ENCODE measurements around the gene SEPTIN10.

DNA sequence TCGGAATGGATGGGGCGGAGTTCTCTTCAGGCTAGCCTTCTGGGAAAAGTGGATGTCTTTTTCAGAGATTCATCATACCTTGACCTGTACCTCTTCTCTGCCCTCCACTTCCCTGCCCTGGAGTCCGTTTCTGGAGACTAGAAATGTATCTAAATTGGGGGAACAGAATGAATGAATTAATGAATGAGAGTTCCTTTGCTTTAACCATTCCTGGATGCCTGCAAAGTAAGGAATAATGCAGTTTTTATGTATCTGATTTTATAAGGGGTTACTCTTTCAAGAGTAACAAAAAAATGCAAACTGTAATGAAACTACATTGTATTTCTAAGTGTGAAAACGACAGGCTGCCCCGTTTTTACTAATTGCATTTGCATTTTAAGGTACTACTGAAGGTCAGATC lies 2.4 kb upstream of the SEPTIN10 start:
- TF ChIP-seq, protein P1, sequence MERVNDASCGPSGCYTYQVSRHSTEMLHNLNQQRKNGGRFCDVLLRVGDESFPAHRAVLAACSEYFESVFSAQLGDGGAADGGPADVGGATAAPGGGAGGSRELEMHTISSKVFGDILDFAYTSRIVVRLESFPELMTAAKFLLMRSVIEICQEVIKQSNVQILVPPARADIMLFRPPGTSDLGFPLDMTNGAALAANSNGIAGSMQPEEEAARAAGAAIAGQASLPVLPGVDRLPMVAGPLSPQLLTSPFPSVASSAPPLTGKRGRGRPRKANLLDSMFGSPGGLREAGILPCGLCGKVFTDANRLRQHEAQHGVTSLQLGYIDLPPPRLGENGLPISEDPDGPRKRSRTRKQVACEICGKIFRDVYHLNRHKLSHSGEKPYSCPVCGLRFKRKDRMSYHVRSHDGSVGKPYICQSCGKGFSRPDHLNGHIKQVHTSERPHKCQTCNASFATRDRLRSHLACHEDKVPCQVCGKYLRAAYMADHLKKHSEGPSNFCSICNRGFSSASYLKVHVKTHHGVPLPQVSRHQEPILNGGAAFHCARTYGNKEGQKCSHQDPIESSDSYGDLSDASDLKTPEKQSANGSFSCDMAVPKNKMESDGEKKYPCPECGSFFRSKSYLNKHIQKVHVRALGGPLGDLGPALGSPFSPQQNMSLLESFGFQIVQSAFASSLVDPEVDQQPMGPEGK (tag by site-specific recombination; IDR thresholded peaks at IDR 0.05) = no peak
- TF ChIP-seq ZNF248 (tag by site-specific recombination; IDR thresholded peaks at IDR 0.05) (no peak), ZIC2 (tag by site-specific recombination; IDR thresholded peaks at IDR 0.05) (no peak), ZNF626 (tag by site-specific recombination; IDR thresholded peaks at IDR 0.05) (no peak), ZNF549 (tag by site-specific recombination; IDR thresholded peaks at IDR 0.05) (no peak), ZNF140 (tag by site-specific recombination; IDR thresholded peaks at IDR 0.05) (no peak), ZNF707 (tag by site-specific recombination; IDR thresholded peaks at IDR 0.05) (no peak), ZNF768 (tag by site-specific recombination; IDR thresholded peaks at IDR 0.05) (no peak), ZNF558 (tag by site-specific recombination; IDR thresholded peaks at IDR 0.05) (no peak)
- TF ChIP-seq, protein P2, sequence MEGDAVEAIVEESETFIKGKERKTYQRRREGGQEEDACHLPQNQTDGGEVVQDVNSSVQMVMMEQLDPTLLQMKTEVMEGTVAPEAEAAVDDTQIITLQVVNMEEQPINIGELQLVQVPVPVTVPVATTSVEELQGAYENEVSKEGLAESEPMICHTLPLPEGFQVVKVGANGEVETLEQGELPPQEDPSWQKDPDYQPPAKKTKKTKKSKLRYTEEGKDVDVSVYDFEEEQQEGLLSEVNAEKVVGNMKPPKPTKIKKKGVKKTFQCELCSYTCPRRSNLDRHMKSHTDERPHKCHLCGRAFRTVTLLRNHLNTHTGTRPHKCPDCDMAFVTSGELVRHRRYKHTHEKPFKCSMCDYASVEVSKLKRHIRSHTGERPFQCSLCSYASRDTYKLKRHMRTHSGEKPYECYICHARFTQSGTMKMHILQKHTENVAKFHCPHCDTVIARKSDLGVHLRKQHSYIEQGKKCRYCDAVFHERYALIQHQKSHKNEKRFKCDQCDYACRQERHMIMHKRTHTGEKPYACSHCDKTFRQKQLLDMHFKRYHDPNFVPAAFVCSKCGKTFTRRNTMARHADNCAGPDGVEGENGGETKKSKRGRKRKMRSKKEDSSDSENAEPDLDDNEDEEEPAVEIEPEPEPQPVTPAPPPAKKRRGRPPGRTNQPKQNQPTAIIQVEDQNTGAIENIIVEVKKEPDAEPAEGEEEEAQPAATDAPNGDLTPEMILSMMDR (tag by site-specific recombination; IDR thresholded peaks at IDR 0.05) = no peak
